A549 (cell line): ENCODE measurements around the gene TUB. TPM values are rescaled to one million over a fixed set of nuclear protein-coding genes. Genes with fewer than 3 reads are reported as not detected.
A peak's percentile ranks its signal among the peaks of the same experiment; 100 is the strongest.

Experiments
- ATAC-seq, 2 experiments: fragments of 200-7000 bp in 1 of 2; fragments of >200 bp in 1 of 2; cut with Nextera tagmentation in 1 of 2; cut with Tn5 transposase in 1 of 2; 3 replicates each; pipeline versions ENCODE4 v1.8.0 to v1.9.1; 2018 to 2020; ENCODE audit warnings: mild to moderate bottlenecking in 1 of 2, moderate library complexity in 1 of 2
- CTCF ChIA-PET: fragments of 300-600 bp; sonication (Branson Sonifier 250); formaldehyde crosslinking; extraction: SDS; loops from one replicate; lab custom pipeline; 2021; ENCODE audit warnings: antibody characterized with exemption, inconsistent platforms; lab: Yijun Ruan, JAX
- POLR2A ChIA-PET: fragments of 350-600 bp; formaldehyde crosslinking; extraction: SDS; loops from one replicate; lab custom pipeline; 2021; ENCODE audit warnings: antibody characterized with exemption, inconsistent platforms; lab: Yijun Ruan, JAX
- DNase-seq, 2 experiments: peaks; one replicate each; pipeline versions ENCODE4 v3.0.0 to v3.0.0-alpha.2; 2011 to 2016; ENCODE audit warnings: low read depth in 1 of 2, low spot score in 1 of 2
- FAIRE-seq: peaks from 2 replicates; lab custom pipeline; 2011; peaks lifted over from hg19 to GRCh38; lab: Jason Lieb, UNC
- H3K27ac ChIP-seq, 2 experiments: fragments of >200 bp; sonication (Bioruptor Twin); formaldehyde crosslinking; 3 replicates each; pipeline ENCODE4 v1.5.1; 2016 to 2017
- H3K4me1 ChIP-seq: fragments of >200 bp; sonication (Bioruptor Twin); formaldehyde crosslinking; 3 replicates; pipeline ENCODE4 v1.6.1; 2016
- H3K4me2 ChIP-seq: fragments of >200 bp; sonication (Bioruptor Twin); formaldehyde crosslinking; 3 replicates; pipeline ENCODE4 v1.6.1; 2016
- H3K4me3 ChIP-seq: fragments of >200 bp; sonication (Bioruptor Twin); formaldehyde crosslinking; 3 replicates; pipeline ENCODE4 v1.5.1; 2016
- H3K9me3 ChIP-seq: fragments of >200 bp; sonication (Bioruptor Twin); formaldehyde crosslinking; 3 replicates; pipeline ENCODE4 v1.6.1; 2016
- CTCF ChIP-seq: fragments of >200 bp; sonication (Bioruptor Twin); formaldehyde crosslinking; IDR thresholded peaks from 3 replicates; pipeline ENCODE4 v1.5.1; 2016
- EP300 ChIP-seq, 2 experiments: fragments of >200 bp; sonication (Bioruptor Twin); formaldehyde crosslinking; IDR thresholded peaks; 2 replicates in 1 of 2; 3 replicates in 1 of 2; pipeline ENCODE4 v1.6.1; 2016 to 2017
- FOSL2 ChIP-seq, 2 experiments: fragments of 450-650 bp in 1 of 2; fragments of >200 bp in 1 of 2; sonication (Bioruptor Twin) in 1 of 2; formaldehyde crosslinking; IDR thresholded peaks; 2 replicates each; pipeline versions ENCODE4 v1.5.0 to v1.6.1; 2016 to 2020; ENCODE audit warnings: mild to moderate bottlenecking in 1 of 2, moderate library complexity in 1 of 2
- GATA3 ChIP-seq: IDR thresholded peaks from 2 replicates; pipeline ENCODE4 v1.6.1; 2012; ENCODE audit warnings: borderline replicate concordance
- HDAC2 ChIP-seq: fragments of 200-600 bp; sonication (generic); IDR thresholded peaks from 2 replicates; pipeline ENCODE4 v1.6.1; 2016
- HOXB13 ChIP-seq: fragments of 250-450 bp; sonication (Bioruptor Pico); IDR thresholded peaks from 2 replicates; pipeline ENCODE4 v1.5.0; 2020; ENCODE audit warnings: low read depth, mild to moderate bottlenecking, moderate library complexity
- HOXB5 ChIP-seq: fragments of 250-450 bp; sonication (Bioruptor Pico); IDR thresholded peaks from 2 replicates; pipeline ENCODE4 v1.5.0; 2020; ENCODE audit warnings: mild to moderate bottlenecking, moderate library complexity
- JUN ChIP-seq, 2 experiments: fragments of >200 bp; sonication (Bioruptor Twin); formaldehyde crosslinking; IDR thresholded peaks; 2 replicates in 1 of 2; 3 replicates in 1 of 2; pipeline ENCODE4 v1.6.1; 2016 to 2017
- JUNB ChIP-seq: fragments of >200 bp; sonication (Bioruptor Twin); formaldehyde crosslinking; IDR thresholded peaks from 2 replicates; pipeline ENCODE4 v1.6.1; 2016
- KDM5A ChIP-seq: fragments of 200-600 bp; sonication (generic); IDR thresholded peaks from 2 replicates; pipeline ENCODE4 v1.6.1; 2016; ENCODE audit warnings: antibody characterized with exemption, mild to moderate bottlenecking
- MAX ChIP-seq: IDR thresholded peaks from 2 replicates; pipeline ENCODE4 v1.6.1; 2012
- MAZ ChIP-seq: fragments of 150-350 bp; IDR thresholded peaks from 2 replicates; pipeline ENCODE4 v1.6.1; 2014; ENCODE audit warnings: antibody characterized with exemption, low read depth, low read length, borderline replicate concordance
- NR3C1 ChIP-seq: fragments of >200 bp; sonication (Bioruptor Twin); formaldehyde crosslinking; IDR thresholded peaks from 3 replicates; pipeline ENCODE4 v1.6.1; 2017
- PBX3 ChIP-seq: IDR thresholded peaks from 2 replicates; pipeline ENCODE4 v1.6.1; 2012
- PHF8 ChIP-seq: fragments of 200-600 bp; sonication (generic); IDR thresholded peaks from 2 replicates; pipeline ENCODE4 v1.6.1; 2016; ENCODE audit warnings: low read depth, mild to moderate bottlenecking, antibody characterized with exemption, moderate library complexity, borderline replicate concordance
- POLR2AphosphoS2 ChIP-seq: conservative IDR thresholded peaks from 2 replicates; pipeline ENCODE4 v1.6.1; 2012; ENCODE audit warnings: low read length, improper control_type of control experiment, inconsistent platforms
- RAD21 ChIP-seq, 2 experiments: fragments of >200 bp in 1 of 2; sonication (Bioruptor Twin) in 1 of 2; formaldehyde crosslinking in 1 of 2; IDR thresholded peaks in 1 of 2; conservative IDR thresholded peaks in 1 of 2; 2 replicates in 1 of 2; 3 replicates in 1 of 2; pipeline ENCODE4 v1.6.1; 2012 to 2018; ENCODE audit warnings: inconsistent platforms in 1 of 2
- SMC3 ChIP-seq: fragments of >200 bp; sonication (Bioruptor Twin); formaldehyde crosslinking; IDR thresholded peaks from 3 replicates; pipeline ENCODE4 v1.6.1; 2018; ENCODE audit warnings: inconsistent platforms
- TFCP2L1 ChIP-seq: fragments of 250-450 bp; sonication (Bioruptor Pico); IDR thresholded peaks from 2 replicates; pipeline ENCODE4 v1.5.0; 2021; ENCODE audit warnings: mild to moderate bottlenecking
- TP53 ChIP-seq: fragments of 250-450 bp; sonication (Bioruptor Pico); IDR thresholded peaks from 2 replicates; pipeline ENCODE4 v1.5.0; 2021; ENCODE audit warnings: mild to moderate bottlenecking, moderate library complexity
- ZSCAN20 ChIP-seq: fragments of 250-450 bp; sonication (Bioruptor Pico); IDR thresholded peaks from 2 replicates; pipeline ENCODE4 v1.8.0; 2022; ENCODE audit warnings: mild to moderate bottlenecking, moderate library complexity
- WGBS: methylation state at CpG from one replicate; pipeline ENCODE4 v1.1.6; 2017; ENCODE audit errors: missing lambda C conversion rate; 5-methylcytosine and 5-hydroxymethylcytosine counted together
- polyA plus RNA-seq, 4 experiments: library from polyadenylated mRNA; depleted of rRNA in 3 of 4; stranded (reverse); fragments of >200 nt; fragmentation: RNase III in 1 of 4; extraction: RNeasy Plus Mini Kit Qiagen cat#74134 plus additional on column Dnase treatment in 1 of 4; gene quantifications; 2 replicates in 3 of 4; 3 replicates in 1 of 4; pipeline ENCODE4 v1.2.3, GENCODE V29; 2011 to 2017

TUB gene
- polyA plus RNA-seq, 2 of the 4 experiments (the other 2 are of a cell fraction) = 11.3 to 13.2 TPM

GRCh38 chr11:8092587-8093424 lies 11.8 kb downstream of the TUB start:
- DNase-seq (peak; percentile 66 to 85), FAIRE-seq (peak; percentile 18), ATAC-seq (peak; percentile 78 to 94)
- 0 out of 3 replicates have a peak overlapping the region, but pooled peaks have one; percentile 7 for H3K4me2 ChIP-seq
- ChIA-PET POLR2A (no interaction called here), CTCF (interaction anchor here (0.9 to 30.1 kb wide), 19 partner anchors 10 to 995 kb away, joined by 3 to 644 read pairs (median 5); partner anchors contain the start of gene TUB)
- no peaks in the 10 kb centered on the region for H3K4me1 ChIP-seq
- 0 out of 6 replicates have a peak overlapping the region, but pooled peaks of 1 of the 2 experiments have one; percentile 35 for H3K27ac ChIP-seq
- no peaks in the 10 kb centered on the region for H3K9me3 ChIP-seq
- WGBS = 60% methylated on average over 11 of the region's 11 CpGs
- no peak for TF ChIP-seq TFCP2L1 (CRISPR knock-in tag)
- TF ChIP-seq POLR2AphosphoS2 = no peak
- TF ChIP-seq CTCF = peak; percentile 55
- TF ChIP-seq PBX3 = no peak
- TF ChIP-seq RAD21 (conservative IDR thresholded peaks at IDR 0.05 in 1 of 2, IDR thresholded peaks at IDR 0.05 in 1 of 2) = peak; percentile 25 to 27; a peak in 2 of 5 replicates
- TF ChIP-seq MAX = peak; percentile 24; the same call in 1 of the 2 replicates
- peak; percentile 41; the same call in 1 of the 3 replicates for TF ChIP-seq SMC3
- TF ChIP-seq EP300 (IDR thresholded peaks at IDR 0.05) = no peak
- no peak for TF ChIP-seq MAZ
- TF ChIP-seq TP53 = no peak
- no peak for TF ChIP-seq HOXB13
- H3K4me3 ChIP-seq = no peak overlapping the region

GRCh38 chr11:8093931-8094575 lies 13.0 kb downstream of the TUB start:
- TF ChIP-seq PHF8 (no peak), NR3C1 (no peak), ZSCAN20 (CRISPR knock-in tag) (no peak), HDAC2 (no peak), TFCP2L1 (CRISPR knock-in tag) (no peak), GATA3 (no peak)
- 81% methylated on average over 9 of the region's 9 CpGs for WGBS
- FAIRE-seq = no peak
- H3K4me1 ChIP-seq = no peaks in the 10 kb centered on the region
- no peak overlapping the region for H3K4me2 ChIP-seq
- ChIA-PET CTCF (interaction anchor here (0.9 to 30.1 kb wide), 12 partner anchors 6 to 235 kb away, joined by 3 to 644 read pairs (median 4); partner anchors contain the start of genes EIF3F and TUB), POLR2A (no interaction called here)
- H3K27ac ChIP-seq = no peak overlapping the region
- DNase-seq = no peak
- no peak for ATAC-seq
- H3K9me3 ChIP-seq = no peaks in the 10 kb centered on the region
- H3K4me3 ChIP-seq = no peak overlapping the region

GRCh38 chr11:8094656-8095055 lies 13.6 kb downstream of the TUB start:
- ChIA-PET CTCF (interaction anchor here (0.9 to 30.1 kb wide), 8 partner anchors 6 to 204 kb away, joined by 3 to 644 read pairs (median 30); partner anchors contain the start of genes EIF3F and TUB), POLR2A (no interaction called here)
- no peaks in the 10 kb centered on the region for H3K4me1 ChIP-seq
- FAIRE-seq = no peak
- TF ChIP-seq FOSL2 (IDR thresholded peaks at IDR 0.05) (no peak), FOSL2 (CRISPR knock-in tag; IDR thresholded peaks at IDR 0.05) (no peak), HOXB5 (CRISPR knock-in tag) (no peak), JUN (IDR thresholded peaks at IDR 0.05) (no peak), EP300 (IDR thresholded peaks at IDR 0.05) (no peak), HDAC2 (no peak), KDM5A (no peak), JUNB (no peak)
- 88% methylated on average over 7 of the region's 11 CpGs for WGBS
- H3K4me3 ChIP-seq = no peak overlapping the region
- ATAC-seq = no peak
- no peak overlapping the region for H3K27ac ChIP-seq
- H3K9me3 ChIP-seq = no peaks in the 10 kb centered on the region
- H3K4me2 ChIP-seq = no peak overlapping the region
- no peak for DNase-seq
